Hepatocyte (in vitro differentiated cells): Measurements from ENCODE around the gene TMEM147. TPM values are rescaled to one million over a fixed set of nuclear protein-coding genes. Genes with fewer than 3 reads are reported as not detected.

ENCODE experiments used
- DNase-seq: peaks from one replicate; pipeline ENCODE4 v3.0.0-alpha.2; 2016; ENCODE audit warnings: low spot score
- H2AFZ ChIP-seq: fragments of 200-600 bp; sonication (generic); 2 replicates; pipeline ENCODE4 v1.6.0; 2016; ENCODE audit warnings: antibody characterized with exemption, mild to moderate bottlenecking
- H3K27ac ChIP-seq: fragments of 200-600 bp; sonication (generic); 2 replicates; pipeline ENCODE4 v1.5.1; 2016; ENCODE audit warnings: mild to moderate bottlenecking
- H3K27me3 ChIP-seq: fragments of 200-600 bp; sonication (generic); 2 replicates; pipeline ENCODE4 v1.6.1; 2016
- H3K36me3 ChIP-seq: fragments of 200-600 bp; sonication (generic); replicated peaks from 2 replicates; pipeline ENCODE4 v1.5.1; 2016; ENCODE audit warnings: low read depth; ENCODE audit not compliant: insufficient read depth
- H3K4me1 ChIP-seq: fragments of 200-600 bp; sonication (generic); 2 replicates; pipeline ENCODE4 v1.5.1; 2016; ENCODE audit warnings: mild to moderate bottlenecking, moderate library complexity; ENCODE audit not compliant: insufficient read depth
- H3K4me2 ChIP-seq: fragments of 200-600 bp; sonication (generic); 2 replicates; pipeline ENCODE4 v1.6.0; 2016
- H3K4me3 ChIP-seq: fragments of 200-600 bp; sonication (generic); 2 replicates; pipeline ENCODE4 v1.5.1; 2016; ENCODE audit warnings: mild to moderate bottlenecking
- H3K79me2 ChIP-seq: fragments of 200-600 bp; sonication (generic); 2 replicates; pipeline ENCODE4 v1.6.0; 2017; ENCODE audit warnings: mild to moderate bottlenecking
- H3K9me2 ChIP-seq: fragments of 200-600 bp; sonication (generic); replicated peaks from 2 replicates; pipeline ENCODE4 v1.6.0; 2017; ENCODE audit warnings: mild to moderate bottlenecking; ENCODE audit not compliant: insufficient read depth
- H3K9me3 ChIP-seq: fragments of 200-600 bp; sonication (generic); 2 replicates; pipeline ENCODE4 v1.5.1; 2016; ENCODE audit warnings: low read depth, mild to moderate bottlenecking
- H4K20me1 ChIP-seq: fragments of 200-600 bp; sonication (generic); 2 replicates; pipeline ENCODE4 v1.6.0; 2016; ENCODE audit warnings: mild to moderate bottlenecking; ENCODE audit not compliant: insufficient read depth, poor library complexity, severe bottlenecking
- EZH2 ChIP-seq: fragments of 200-600 bp; sonication (generic); IDR thresholded peaks from 2 replicates; pipeline ENCODE4 v1.6.1; 2016; ENCODE audit warnings: antibody characterized with exemption, mild to moderate bottlenecking, borderline replicate concordance
- EZH2phosphoT487 ChIP-seq: fragments of 200-600 bp; sonication (generic); IDR thresholded peaks from one replicate; pipeline ENCODE4 v1.6.1; 2018; ENCODE audit warnings: antibody characterized with exemption, mild to moderate bottlenecking, low read depth, moderate library complexity; ENCODE audit not compliant: unreplicated experiment, severe bottlenecking
- WGBS: methylation state at CpG from one replicate; pipeline ENCODE4 v1.1.6; 2016; ENCODE audit warnings: low lambda C conversion rate; ENCODE audit errors: missing lambda C conversion rate; 5-methylcytosine and 5-hydroxymethylcytosine counted together
- polyA plus RNA-seq: library from polyadenylated mRNA; unstranded; fragments of >200 nt; fragmentation: Nextera tagmentation; extraction: Ambion mirVana; gene quantifications from 2 replicates; pipeline ENCODE4 v1.2.1, GENCODE V29; 2016
- total RNA-seq: library from RNA; depleted of rRNA; stranded (reverse); fragments of >200 nt; gene quantifications from 2 replicates; pipeline ENCODE4 v1.2.3, GENCODE V29; 2014
- TF ChIP-seq, protein P1 (sequence below): fragments of 200-600 bp; sonication (generic); IDR thresholded peaks from 2 replicates; pipeline ENCODE4 v1.5.1; 2016; ENCODE audit warnings: antibody characterized with exemption, mild to moderate bottlenecking; ENCODE audit not compliant: poor library complexity

Gene TMEM147
- total and polyA plus RNA-seq, 2 experiments from 2014 or later = 115 to 287 TPM

DNA sequence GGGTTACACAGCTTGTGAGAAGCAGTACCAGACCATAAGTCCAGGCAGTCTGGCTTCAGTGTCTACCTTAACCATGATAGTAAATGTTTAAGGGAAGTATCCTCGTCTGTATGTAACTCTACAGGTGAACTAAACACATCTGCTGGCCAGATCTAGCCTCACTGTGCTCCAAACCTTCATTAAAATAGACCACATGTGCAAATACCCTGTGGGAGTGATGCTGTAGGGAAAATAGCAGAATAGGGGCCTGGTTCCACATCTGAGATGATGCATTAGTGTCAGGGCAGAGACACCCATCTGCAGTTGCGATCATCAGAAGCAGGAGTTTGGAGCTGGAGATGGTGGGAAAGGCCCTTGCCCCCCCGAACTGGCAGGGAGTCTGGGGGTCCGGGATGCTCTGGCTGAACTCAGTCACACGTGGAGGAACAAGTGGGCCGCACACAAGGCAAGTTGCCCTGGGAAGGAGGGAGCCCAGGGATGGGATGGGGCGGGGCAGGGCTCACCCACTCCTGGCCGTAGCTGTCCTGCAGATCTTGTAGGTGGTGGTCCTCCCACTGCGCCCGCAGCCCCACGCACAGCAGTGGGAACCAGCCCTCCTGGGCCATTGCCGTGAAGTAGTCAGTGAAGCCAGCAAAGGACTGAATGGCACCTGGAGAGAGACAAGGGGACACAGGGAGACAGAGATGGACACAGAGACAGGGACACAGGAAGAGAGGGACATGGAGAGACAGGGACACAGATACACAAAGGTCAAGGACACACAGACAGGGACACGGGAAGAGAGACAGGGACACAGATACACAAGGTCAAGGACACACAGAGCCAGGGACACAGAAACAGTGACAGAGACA lies 7.3 kb downstream of the TMEM147 start:
- no peak for DNase-seq
- Histone ChIP-seq H3K36me3 (no peaks in the 10 kb centered on the region), H3K4me3 (no peak overlapping the region), H3K4me2 (no peak overlapping the region), H3K4me1 (peaks cover 1% of the 10 kb centered on the region), H3K27ac (no peak overlapping the region), H3K9me3 (no peaks in the 10 kb centered on the region), H2AFZ (no peak overlapping the region), H4K20me1 (no peaks in the 10 kb centered on the region), H3K27me3 (no peaks in the 10 kb centered on the region), H3K9me2 (no peaks in the 10 kb centered on the region), H3K79me2 (no peaks in the 10 kb centered on the region)
- 68% methylated on average over 7 of the region's 13 CpGs for WGBS
- TF ChIP-seq EZH2phosphoT487 (no peak), EZH2 (no peak)
- TF ChIP-seq, protein P1, sequence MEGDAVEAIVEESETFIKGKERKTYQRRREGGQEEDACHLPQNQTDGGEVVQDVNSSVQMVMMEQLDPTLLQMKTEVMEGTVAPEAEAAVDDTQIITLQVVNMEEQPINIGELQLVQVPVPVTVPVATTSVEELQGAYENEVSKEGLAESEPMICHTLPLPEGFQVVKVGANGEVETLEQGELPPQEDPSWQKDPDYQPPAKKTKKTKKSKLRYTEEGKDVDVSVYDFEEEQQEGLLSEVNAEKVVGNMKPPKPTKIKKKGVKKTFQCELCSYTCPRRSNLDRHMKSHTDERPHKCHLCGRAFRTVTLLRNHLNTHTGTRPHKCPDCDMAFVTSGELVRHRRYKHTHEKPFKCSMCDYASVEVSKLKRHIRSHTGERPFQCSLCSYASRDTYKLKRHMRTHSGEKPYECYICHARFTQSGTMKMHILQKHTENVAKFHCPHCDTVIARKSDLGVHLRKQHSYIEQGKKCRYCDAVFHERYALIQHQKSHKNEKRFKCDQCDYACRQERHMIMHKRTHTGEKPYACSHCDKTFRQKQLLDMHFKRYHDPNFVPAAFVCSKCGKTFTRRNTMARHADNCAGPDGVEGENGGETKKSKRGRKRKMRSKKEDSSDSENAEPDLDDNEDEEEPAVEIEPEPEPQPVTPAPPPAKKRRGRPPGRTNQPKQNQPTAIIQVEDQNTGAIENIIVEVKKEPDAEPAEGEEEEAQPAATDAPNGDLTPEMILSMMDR = no peak

DNA sequence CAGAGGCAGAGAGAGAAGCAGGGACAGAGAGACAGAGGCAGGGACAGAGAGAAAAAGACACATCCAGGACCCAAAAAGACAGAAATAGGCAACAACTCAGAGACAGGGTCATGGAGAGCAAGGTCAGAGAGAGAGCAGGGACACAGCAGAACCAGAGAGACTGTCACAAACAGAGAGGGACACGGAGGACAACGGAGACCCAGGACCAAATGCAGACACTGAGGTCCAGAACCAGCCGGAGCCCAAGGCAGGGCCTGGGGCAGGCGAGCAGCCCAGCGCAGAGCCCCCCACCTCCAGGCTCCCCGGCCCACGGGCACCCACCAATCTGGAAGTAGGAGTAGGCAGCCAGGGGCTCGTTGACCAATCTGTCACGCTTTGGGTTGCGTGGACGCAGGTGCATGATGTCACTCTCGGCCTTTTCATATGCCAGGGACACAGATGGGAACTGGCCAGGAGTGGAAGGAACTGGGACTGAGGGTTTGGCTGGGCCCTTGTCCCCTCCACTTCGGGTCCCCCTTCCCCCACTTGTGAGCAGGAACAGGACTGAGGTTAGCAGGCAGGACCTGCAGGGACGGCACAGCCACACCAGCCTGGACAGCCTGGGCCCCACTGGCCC lies 8.1 kb downstream of the TMEM147 start:
- Histone ChIP-seq H3K4me2 (no peak overlapping the region), H2AFZ (no peak overlapping the region), H3K4me1 (peaks cover 3% of the 10 kb centered on the region), H3K36me3 (no peaks in the 10 kb centered on the region), H3K9me3 (no peaks in the 10 kb centered on the region), H3K27me3 (peaks cover 3% of the 10 kb centered on the region), H3K4me3 (no peak overlapping the region), H3K27ac (no peak overlapping the region), H3K9me2 (no peaks in the 10 kb centered on the region), H3K79me2 (no peaks in the 10 kb centered on the region), H4K20me1 (no peaks in the 10 kb centered on the region)
- 85% methylated on average over 14 of the region's 14 CpGs for WGBS
- no peak for DNase-seq
- no peak for TF ChIP-seq EZH2phosphoT487
- TF ChIP-seq, protein P1 = no peak
- TF ChIP-seq EZH2 = no peak

DNA sequence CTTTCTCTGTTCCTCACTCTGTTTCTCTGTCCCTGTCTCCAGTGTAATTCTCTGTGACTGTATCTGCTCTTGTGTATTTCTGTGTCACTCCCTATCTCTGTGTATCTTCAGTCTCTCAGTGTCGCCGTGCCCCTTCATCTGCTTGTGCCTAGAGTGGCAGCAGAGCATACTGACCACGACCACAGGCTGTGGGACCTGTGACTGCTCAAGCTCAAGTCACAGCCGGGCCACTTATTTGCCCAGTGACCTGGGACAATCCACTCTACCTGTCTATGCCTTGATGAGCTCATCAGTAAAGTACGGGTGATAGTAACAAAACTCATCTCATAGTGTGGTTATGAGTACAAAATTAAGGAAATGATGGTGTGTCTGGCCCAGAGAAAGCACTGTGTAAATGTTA lies 8.7 kb downstream of the TMEM147 start:
- H3K27ac ChIP-seq = no peak overlapping the region
- H4K20me1 ChIP-seq = no peaks in the 10 kb centered on the region
- no peak overlapping the region for H2AFZ ChIP-seq
- no peak for DNase-seq
- H3K9me2 ChIP-seq = no peaks in the 10 kb centered on the region
- 78% methylated on average over 5 of the region's 5 CpGs for WGBS
- peaks cover 9% of the 10 kb centered on the region for H3K27me3 ChIP-seq
- no peak for TF ChIP-seq EZH2
- no peak for TF ChIP-seq EZH2phosphoT487
- TF ChIP-seq, protein P1 = no peak
- H3K36me3 ChIP-seq = no peaks in the 10 kb centered on the region
- H3K9me3 ChIP-seq = no peaks in the 10 kb centered on the region
- no peak overlapping the region for H3K4me3 ChIP-seq
- H3K79me2 ChIP-seq = no peaks in the 10 kb centered on the region
- peaks cover 3% of the 10 kb centered on the region for H3K4me1 ChIP-seq
- no peak overlapping the region for H3K4me2 ChIP-seq
